Hepatocyte (in vitro differentiated cells): ENCODE results near the gene TPSG1. TPM values are rescaled to one million over a fixed set of nuclear protein-coding genes. Genes with fewer than 3 reads are reported as not detected.
"Not testable (repeated sequence)": the region's sequence is repeated elsewhere in the genome, so short reads cannot be mapped to it uniquely, and the experiment has no call there.

ENCODE experiments used
- DNase-seq: peaks from one replicate; pipeline ENCODE4 v3.0.0-alpha.2; 2016; ENCODE audit warnings: low spot score
- H2AFZ ChIP-seq: fragments of 200-600 bp; sonication (generic); 2 replicates; pipeline ENCODE4 v1.6.0; 2016; ENCODE audit warnings: antibody characterized with exemption, mild to moderate bottlenecking
- H3K27ac ChIP-seq: fragments of 200-600 bp; sonication (generic); 2 replicates; pipeline ENCODE4 v1.5.1; 2016; ENCODE audit warnings: mild to moderate bottlenecking
- H3K27me3 ChIP-seq: fragments of 200-600 bp; sonication (generic); 2 replicates; pipeline ENCODE4 v1.6.1; 2016
- H3K36me3 ChIP-seq: fragments of 200-600 bp; sonication (generic); replicated peaks from 2 replicates; pipeline ENCODE4 v1.5.1; 2016; ENCODE audit warnings: low read depth; ENCODE audit not compliant: insufficient read depth
- H3K4me1 ChIP-seq: fragments of 200-600 bp; sonication (generic); 2 replicates; pipeline ENCODE4 v1.5.1; 2016; ENCODE audit warnings: mild to moderate bottlenecking, moderate library complexity; ENCODE audit not compliant: insufficient read depth
- H3K4me2 ChIP-seq: fragments of 200-600 bp; sonication (generic); 2 replicates; pipeline ENCODE4 v1.6.0; 2016
- H3K4me3 ChIP-seq: fragments of 200-600 bp; sonication (generic); 2 replicates; pipeline ENCODE4 v1.5.1; 2016; ENCODE audit warnings: mild to moderate bottlenecking
- H3K79me2 ChIP-seq: fragments of 200-600 bp; sonication (generic); 2 replicates; pipeline ENCODE4 v1.6.0; 2017; ENCODE audit warnings: mild to moderate bottlenecking
- H3K9me2 ChIP-seq: fragments of 200-600 bp; sonication (generic); replicated peaks from 2 replicates; pipeline ENCODE4 v1.6.0; 2017; ENCODE audit warnings: mild to moderate bottlenecking; ENCODE audit not compliant: insufficient read depth
- H3K9me3 ChIP-seq: fragments of 200-600 bp; sonication (generic); 2 replicates; pipeline ENCODE4 v1.5.1; 2016; ENCODE audit warnings: low read depth, mild to moderate bottlenecking
- H4K20me1 ChIP-seq: fragments of 200-600 bp; sonication (generic); 2 replicates; pipeline ENCODE4 v1.6.0; 2016; ENCODE audit warnings: mild to moderate bottlenecking; ENCODE audit not compliant: insufficient read depth, poor library complexity, severe bottlenecking
- EZH2 ChIP-seq: fragments of 200-600 bp; sonication (generic); IDR thresholded peaks from 2 replicates; pipeline ENCODE4 v1.6.1; 2016; ENCODE audit warnings: antibody characterized with exemption, mild to moderate bottlenecking, borderline replicate concordance
- EZH2phosphoT487 ChIP-seq: fragments of 200-600 bp; sonication (generic); IDR thresholded peaks from one replicate; pipeline ENCODE4 v1.6.1; 2018; ENCODE audit warnings: antibody characterized with exemption, mild to moderate bottlenecking, low read depth, moderate library complexity; ENCODE audit not compliant: unreplicated experiment, severe bottlenecking
- WGBS: methylation state at CpG from one replicate; pipeline ENCODE4 v1.1.6; 2016; ENCODE audit warnings: low lambda C conversion rate; ENCODE audit errors: missing lambda C conversion rate; 5-methylcytosine and 5-hydroxymethylcytosine counted together
- polyA plus RNA-seq: library from polyadenylated mRNA; unstranded; fragments of >200 nt; fragmentation: Nextera tagmentation; extraction: Ambion mirVana; gene quantifications from 2 replicates; pipeline ENCODE4 v1.2.1, GENCODE V29; 2016
- total RNA-seq: library from RNA; depleted of rRNA; stranded (reverse); fragments of >200 nt; gene quantifications from 2 replicates; pipeline ENCODE4 v1.2.3, GENCODE V29; 2014
- TF ChIP-seq, protein P1 (sequence below): fragments of 200-600 bp; sonication (generic); IDR thresholded peaks from 2 replicates; pipeline ENCODE4 v1.5.1; 2016; ENCODE audit warnings: antibody characterized with exemption, mild to moderate bottlenecking; ENCODE audit not compliant: poor library complexity

TPSG1 gene
- total and polyA plus RNA-seq, 2 experiments from 2014 or later = 0.67 to 2.0 TPM

DNA sequence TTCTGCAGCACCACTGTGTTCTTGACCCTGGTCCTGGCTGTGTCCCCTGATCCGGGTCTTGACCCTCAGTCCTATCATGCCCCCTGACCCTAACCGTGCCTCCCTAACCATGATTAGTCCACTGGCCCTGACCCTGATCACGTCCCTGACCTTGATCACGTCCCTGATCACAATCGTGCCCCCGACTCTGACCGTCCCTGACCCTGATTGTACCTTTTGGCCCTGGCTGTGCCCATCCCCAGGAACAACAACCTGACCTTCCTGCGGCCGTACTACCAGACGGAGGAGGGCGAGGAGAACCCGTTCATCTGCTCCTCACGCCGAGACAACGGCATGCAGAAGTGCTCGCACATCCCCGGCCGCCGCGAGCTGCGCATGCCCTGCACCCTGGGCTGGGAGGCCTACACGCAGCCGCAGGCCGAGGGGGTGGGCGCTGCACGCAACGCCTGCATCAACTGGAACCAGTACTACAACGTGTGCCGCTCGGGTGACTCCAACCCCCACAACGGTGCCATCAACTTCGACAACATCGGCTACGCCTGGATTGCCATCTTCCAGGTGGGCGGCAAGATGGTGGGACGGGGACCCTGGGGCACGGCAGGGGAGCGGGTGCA, 24.9 kb downstream of the TPSG1 start:
- no peak overlapping the region for H2AFZ ChIP-seq
- H3K4me2 ChIP-seq = no peak overlapping the region
- no peaks in the 10 kb centered on the region for H3K27me3 ChIP-seq
- no peaks in the 10 kb centered on the region for H4K20me1 ChIP-seq
- no peak overlapping the region for H3K4me3 ChIP-seq
- H3K27ac ChIP-seq = no peak overlapping the region
- no peaks in the 10 kb centered on the region for H3K4me1 ChIP-seq
- 95% methylated on average over 37 of the region's 38 CpGs for WGBS
- no peaks in the 10 kb centered on the region for H3K9me2 ChIP-seq
- no peak for DNase-seq
- H3K36me3 ChIP-seq = no peaks in the 10 kb centered on the region
- TF ChIP-seq EZH2phosphoT487 = no peak
- TF ChIP-seq, protein P1, sequence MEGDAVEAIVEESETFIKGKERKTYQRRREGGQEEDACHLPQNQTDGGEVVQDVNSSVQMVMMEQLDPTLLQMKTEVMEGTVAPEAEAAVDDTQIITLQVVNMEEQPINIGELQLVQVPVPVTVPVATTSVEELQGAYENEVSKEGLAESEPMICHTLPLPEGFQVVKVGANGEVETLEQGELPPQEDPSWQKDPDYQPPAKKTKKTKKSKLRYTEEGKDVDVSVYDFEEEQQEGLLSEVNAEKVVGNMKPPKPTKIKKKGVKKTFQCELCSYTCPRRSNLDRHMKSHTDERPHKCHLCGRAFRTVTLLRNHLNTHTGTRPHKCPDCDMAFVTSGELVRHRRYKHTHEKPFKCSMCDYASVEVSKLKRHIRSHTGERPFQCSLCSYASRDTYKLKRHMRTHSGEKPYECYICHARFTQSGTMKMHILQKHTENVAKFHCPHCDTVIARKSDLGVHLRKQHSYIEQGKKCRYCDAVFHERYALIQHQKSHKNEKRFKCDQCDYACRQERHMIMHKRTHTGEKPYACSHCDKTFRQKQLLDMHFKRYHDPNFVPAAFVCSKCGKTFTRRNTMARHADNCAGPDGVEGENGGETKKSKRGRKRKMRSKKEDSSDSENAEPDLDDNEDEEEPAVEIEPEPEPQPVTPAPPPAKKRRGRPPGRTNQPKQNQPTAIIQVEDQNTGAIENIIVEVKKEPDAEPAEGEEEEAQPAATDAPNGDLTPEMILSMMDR = no peak
- TF ChIP-seq EZH2 = no peak
- H3K9me3 ChIP-seq = no peaks in the 10 kb centered on the region
- H3K79me2 ChIP-seq = no peaks in the 10 kb centered on the region

DNA sequence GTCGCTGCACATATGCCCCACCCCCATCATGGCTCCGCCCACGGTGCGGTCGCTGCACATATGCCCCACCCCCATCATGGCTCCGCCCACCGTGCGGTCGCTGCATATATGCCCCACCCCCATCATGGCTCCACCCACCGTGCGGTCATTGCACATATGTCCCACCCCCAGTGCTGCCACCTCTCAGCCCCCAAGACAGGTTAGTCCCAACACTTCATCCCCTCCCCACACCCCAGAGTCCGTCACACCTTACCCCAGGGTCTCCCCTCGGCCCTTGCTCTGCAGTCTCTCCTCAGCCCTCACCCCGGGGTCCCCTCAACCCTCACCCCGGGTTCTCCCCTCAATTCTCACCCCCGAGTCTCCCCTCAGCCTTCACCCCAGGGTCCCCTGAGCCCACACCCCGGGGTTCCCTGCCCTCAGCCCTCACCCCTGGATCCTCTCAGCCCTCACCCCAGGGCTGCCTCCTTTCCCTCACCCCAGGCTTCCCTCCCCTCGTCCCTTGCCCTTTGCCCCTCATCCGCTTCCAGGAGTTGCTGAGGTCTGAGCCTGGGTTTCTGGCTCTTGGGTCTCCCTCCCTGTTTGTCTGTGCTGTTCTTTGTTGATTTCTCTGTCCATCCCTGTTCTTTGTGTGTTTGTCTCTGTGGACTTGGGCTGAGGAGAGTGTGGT, 25.6 kb downstream of the TPSG1 start:
- Histone ChIP-seq H2AFZ (no peak overlapping the region), H3K36me3 (no peaks in the 10 kb centered on the region), H3K27me3 (no peaks in the 10 kb centered on the region), H3K9me3 (no peaks in the 10 kb centered on the region), H4K20me1 (no peaks in the 10 kb centered on the region), H3K27ac (no peak overlapping the region), H3K4me1 (no peaks in the 10 kb centered on the region), H3K4me3 (no peak overlapping the region), H3K4me2 (no peak overlapping the region), H3K79me2 (no peaks in the 10 kb centered on the region), H3K9me2 (no peaks in the 10 kb centered on the region)
- TF ChIP-seq EZH2 = no peak
- TF ChIP-seq, protein P1 = no peak
- no peak for TF ChIP-seq EZH2phosphoT487
- no peak for DNase-seq
- 73% methylated on average over 3 of the region's 19 CpGs for WGBS

DNA sequence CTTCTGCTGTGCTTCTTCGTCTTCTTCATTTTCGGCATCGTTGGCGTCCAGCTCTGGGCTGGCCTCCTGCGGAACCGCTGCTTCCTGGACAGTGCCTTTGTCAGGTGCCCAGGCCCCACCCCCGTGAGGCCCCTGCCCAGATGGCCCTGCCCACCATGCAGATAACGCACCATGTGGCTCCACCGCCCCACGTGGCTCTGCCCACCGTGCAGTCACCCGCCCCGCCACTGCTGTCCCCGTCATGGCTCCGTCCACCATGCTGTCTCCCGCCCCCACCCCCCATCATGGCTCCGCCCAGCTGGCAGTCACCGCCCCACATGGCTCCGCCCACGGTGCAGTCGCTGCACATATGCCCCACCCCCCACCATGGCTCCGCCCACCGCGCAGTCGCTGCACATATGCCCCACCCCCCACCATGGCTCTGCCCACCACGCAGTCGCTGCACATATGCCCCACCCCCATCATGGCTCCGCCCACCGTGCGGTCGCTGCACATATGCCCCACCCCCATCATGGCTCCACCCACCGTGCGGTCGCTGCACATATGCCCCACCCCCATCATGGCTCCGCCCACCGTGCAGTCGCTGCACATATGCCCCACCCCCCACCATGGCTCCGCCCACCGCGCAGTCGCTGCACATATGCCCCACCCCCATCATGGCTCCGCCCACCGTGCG, 26.3 kb downstream of the TPSG1 start:
- 95% methylated on average over 23 of the region's 44 CpGs for WGBS
- not testable (repeated sequence) for H3K9me3 ChIP-seq, H3K4me2 ChIP-seq, H2AFZ ChIP-seq, H3K36me3 ChIP-seq, H3K79me2 ChIP-seq, H3K4me3 ChIP-seq, H3K9me2 ChIP-seq, H3K27me3 ChIP-seq, H3K4me1 ChIP-seq, DNase-seq, H4K20me1 ChIP-seq, H3K27ac ChIP-seq

DNA sequence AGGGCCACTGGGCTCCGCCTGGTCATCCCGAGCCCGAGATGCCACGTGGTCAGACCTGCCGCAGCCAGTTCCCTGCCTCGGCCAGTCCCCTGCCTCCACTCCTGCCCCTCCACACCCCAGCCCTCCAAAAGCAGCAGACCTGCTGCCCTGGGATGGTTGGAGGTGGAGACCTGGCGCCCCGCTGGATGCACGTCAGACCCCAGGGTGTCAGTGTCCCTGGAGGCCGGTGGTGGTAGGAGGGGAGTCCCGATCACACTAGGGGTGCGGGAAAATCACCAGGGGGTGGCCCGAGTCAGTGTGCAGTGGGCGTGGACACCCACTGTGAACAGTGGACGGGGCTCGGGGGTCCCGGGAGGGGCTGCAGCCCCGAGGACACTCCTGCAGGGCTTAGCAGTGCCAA, 26.9 kb downstream of the TPSG1 start:
- Histone ChIP-seq H3K9me3 (no peaks in the 10 kb centered on the region), H3K9me2 (no peaks in the 10 kb centered on the region), H4K20me1 (no peaks in the 10 kb centered on the region), H3K4me3 (no peak overlapping the region), H3K36me3 (no peaks in the 10 kb centered on the region), H3K27ac (no peak overlapping the region), H3K4me1 (no peaks in the 10 kb centered on the region), H3K4me2 (no peak overlapping the region), H3K27me3 (no peaks in the 10 kb centered on the region), H3K79me2 (no peaks in the 10 kb centered on the region), H2AFZ (no peak overlapping the region)
- DNase-seq = no peak
- 96% methylated on average over 17 of the region's 18 CpGs for WGBS
- TF ChIP-seq EZH2 (no peak), EZH2phosphoT487 (no peak)
- TF ChIP-seq, protein P1 = no peak
